WI38 (cell line): ENCODE measurements around the gene MRI1.

Experiments
- H3K4me3 ChIP-seq: 2 replicates; pipeline ENCODE4 v1.5.1; 2011; ENCODE audit warnings: low read depth, mild to moderate bottlenecking, control low read depth, low read length
- TF ChIP-seq, protein P1 (sequence below): IDR thresholded peaks from 2 replicates; pipeline ENCODE4 v1.5.1; 2012; ENCODE audit warnings: low read depth, mild to moderate bottlenecking, control low read depth, low read length

Gene MRI1

DNA sequence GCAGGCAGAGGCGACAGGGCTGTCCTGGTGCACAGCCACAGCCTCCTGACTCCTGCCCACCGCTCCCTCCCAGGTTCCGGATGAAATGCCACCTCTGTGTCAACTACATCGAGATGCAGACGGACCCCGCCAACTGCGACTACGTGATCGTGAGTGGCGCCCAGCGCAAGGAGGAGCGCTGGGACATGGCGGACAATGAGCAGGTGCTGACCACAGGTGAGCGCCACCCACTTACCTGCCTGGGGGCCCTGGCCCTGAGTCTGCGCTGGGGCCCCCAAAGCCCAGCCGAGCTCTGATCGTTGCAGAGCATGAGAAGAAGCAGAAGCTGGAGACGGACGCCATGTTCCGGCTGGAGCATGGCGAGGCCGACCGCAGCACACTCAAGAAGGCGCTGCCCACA is 5.5 kb upstream of the MRI1 start:
- H3K4me3 ChIP-seq = no peak overlapping the region
- TF ChIP-seq, protein P1, sequence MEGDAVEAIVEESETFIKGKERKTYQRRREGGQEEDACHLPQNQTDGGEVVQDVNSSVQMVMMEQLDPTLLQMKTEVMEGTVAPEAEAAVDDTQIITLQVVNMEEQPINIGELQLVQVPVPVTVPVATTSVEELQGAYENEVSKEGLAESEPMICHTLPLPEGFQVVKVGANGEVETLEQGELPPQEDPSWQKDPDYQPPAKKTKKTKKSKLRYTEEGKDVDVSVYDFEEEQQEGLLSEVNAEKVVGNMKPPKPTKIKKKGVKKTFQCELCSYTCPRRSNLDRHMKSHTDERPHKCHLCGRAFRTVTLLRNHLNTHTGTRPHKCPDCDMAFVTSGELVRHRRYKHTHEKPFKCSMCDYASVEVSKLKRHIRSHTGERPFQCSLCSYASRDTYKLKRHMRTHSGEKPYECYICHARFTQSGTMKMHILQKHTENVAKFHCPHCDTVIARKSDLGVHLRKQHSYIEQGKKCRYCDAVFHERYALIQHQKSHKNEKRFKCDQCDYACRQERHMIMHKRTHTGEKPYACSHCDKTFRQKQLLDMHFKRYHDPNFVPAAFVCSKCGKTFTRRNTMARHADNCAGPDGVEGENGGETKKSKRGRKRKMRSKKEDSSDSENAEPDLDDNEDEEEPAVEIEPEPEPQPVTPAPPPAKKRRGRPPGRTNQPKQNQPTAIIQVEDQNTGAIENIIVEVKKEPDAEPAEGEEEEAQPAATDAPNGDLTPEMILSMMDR = no peak

DNA sequence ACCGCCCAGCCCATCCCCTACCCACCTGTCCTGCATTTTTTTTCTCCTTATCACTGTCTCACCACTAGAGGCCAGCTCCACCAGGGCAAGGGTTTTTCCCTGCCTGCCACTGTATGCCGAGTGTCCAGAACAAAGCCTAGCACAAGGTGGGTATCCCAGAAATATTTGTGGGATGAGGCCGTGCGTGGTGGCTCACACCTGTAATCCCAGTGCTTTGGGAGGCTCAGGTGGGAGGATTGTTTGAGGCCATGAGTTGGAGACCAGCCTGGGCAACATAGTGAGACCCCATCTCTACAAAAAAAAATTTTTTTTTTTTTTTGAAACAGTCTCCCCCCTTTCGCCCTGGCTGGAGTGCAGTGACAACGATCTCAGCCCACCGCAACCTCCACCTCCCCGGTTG is 2.9 kb upstream of the MRI1 start:
- TF ChIP-seq, protein P1 = no peak
- H3K4me3 ChIP-seq = no peak overlapping the region

DNA sequence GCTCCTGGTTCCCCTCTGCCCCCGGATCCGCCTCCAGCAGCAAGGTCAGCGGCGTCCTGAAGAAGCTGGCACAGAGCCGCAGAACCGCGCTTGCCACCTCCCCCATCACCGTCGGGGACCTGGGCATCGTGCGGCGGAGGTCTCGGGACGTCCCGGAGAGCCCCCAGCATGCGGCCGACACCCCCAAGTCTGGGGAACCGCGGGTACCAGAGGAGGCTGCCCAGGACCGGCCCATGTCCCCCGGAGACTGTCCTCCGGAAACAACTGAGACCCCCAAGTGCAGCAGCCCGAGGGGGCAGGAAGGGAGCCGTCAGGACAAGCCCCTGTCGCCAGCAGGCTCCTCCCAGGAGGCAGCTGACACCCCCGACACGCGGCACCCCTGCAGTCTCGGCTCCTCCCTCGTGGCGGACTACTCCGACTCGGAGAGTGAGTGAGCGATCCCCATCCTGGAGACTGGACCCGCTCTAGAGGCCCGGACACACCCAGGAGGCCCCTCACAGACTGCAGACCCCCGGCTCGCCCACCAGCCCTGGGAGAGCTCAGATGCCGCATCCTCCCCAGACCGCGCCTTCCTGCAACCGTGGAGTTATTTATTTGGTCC is 1.6 kb upstream of the MRI1 start:
- TF ChIP-seq, protein P1 = no peak
- H3K4me3 ChIP-seq = no peak overlapping the region

DNA sequence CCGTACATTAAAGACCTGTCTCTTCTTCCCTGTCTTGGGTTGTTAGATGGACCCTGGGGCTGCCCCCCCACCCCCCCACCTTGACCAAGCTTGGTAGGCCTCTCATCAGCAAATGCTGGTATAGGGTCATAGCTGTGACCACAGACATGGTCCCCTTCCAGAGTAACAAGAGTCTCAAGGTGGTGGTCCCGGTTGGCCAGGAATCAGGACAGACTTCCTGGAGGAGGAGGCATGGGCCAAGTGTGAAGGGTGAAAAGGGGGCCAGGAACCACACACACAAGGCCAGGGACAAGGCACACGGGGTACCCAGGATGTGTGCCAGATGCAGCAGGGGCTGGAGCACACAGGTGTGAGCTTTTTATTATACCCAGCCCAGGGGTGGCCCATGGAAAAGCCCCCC is 1.1 kb upstream of the MRI1 start:
- TF ChIP-seq, protein P1 = no peak
- no peak overlapping the region for H3K4me3 ChIP-seq

DNA sequence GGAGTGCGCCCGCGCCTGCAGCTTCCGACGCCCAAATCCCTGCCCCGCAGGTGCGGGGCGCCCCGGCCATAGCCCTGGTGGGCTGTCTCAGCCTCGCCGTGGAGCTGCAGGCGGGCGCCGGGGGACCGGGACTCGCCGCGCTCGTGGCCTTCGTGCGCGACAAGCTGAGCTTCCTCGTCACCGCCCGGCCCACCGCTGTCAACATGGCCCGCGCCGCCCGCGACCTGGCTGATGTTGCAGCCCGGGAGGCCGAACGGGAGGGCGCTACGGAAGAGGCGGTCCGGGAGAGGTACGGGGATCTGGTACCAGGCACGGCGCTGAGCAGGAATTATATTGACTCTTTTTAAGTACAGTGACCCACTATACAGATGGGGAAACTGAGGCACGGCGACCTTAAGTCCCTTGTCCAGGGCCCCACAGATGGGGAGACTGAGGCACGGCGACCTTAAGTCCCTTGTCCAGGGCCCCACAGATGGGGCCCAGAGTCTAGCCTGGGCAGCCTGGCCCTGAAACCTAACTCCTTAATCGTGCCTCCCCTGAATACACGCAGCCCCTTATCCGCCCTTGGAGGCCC is 586 bp downstream of the MRI1 start:
- TF ChIP-seq, protein P1 = no peak
- H3K4me3 ChIP-seq = peak overlapping the region; percentile 63

DNA sequence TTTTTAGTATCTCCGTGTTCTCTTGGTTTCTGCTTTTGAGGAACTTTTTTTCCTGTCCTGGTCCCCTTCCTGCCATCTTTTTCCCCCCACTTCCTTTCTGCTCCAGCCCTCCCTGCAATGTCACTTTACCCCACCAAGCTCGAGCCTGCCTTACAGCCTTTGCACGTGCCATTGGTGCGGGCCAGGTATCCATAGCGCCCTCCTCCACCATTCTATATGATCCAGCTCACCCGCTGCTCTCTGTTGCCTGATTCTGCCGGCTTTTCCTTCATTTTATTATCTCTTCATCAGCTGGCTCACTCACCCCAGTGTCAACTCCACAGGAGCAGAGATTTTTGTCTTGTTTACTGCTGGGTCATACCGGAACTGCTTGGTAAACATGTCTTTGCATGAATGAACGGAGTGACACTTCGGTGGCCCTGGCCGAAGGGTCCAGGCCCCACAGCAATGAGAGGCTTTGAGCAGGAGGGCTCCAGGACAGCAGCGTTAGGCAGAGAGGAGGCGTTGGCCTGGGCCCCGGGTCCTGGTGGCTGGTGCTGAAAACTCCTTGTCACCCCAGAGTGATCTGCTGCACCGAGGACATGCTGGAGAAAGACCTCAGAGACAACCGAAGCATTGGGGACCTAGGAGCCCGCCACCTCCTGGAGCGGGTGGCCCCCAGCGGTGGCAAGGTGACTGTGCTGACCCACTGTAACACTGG is 1.2 kb downstream of the MRI1 start:
- TF ChIP-seq, protein P1 = no peak
- peak overlapping the region; percentile 63 for H3K4me3 ChIP-seq

DNA sequence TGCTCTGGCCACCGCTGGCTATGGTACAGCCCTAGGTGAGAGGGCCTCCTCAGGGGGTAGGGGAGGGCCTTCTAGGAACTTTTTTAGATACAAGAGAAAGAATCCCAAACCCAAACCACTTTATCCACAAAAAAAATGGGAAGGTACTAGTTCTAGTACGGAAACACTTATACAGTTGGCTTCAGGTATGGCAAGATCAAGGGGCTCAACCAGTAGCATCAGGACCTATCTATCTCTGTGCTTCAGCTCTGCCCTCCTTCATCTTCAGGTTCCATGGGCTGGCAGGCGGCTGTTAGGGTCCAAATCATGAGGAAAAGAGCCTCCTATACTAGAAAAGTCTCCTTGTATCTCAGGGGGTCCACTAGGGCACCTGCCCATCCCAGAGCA is 1.8 kb downstream of the MRI1 start:
- H3K4me3 ChIP-seq = no peak overlapping the region
- TF ChIP-seq, protein P1 = no peak
